NCI-H187 treated with DMSO at 0.1 percent for 48 hours (cell line): ENCODE measurements around the gene KATNAL1.
"Not testable (repeated sequence)": the region's sequence is repeated elsewhere in the genome, so short reads cannot be mapped to it uniquely, and the experiment has no call there.

Experiments
- DNase-seq: peaks from one replicate; lab custom pipeline; 2025; lab: John Stamatoyannopoulos, UW

KATNAL1 gene

DNA sequence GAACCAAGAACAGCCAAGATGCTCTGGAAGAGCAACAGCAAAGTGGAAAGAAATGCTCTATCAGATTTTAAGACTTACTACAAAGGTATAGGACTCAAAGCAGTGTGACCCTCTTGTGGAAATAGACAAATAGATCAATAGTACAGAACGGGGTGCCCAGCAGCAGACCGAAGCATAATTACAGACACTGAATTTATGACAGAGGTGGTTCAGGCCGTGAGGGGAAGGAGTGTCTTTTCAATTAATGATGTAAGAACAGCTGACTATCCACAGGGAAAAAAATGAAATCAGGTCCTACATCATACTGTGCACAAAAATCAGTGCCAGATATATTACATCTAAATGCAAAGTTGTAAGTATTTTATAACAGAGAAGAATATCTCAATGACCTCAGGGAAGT, 95.6 kb downstream of the KATNAL1 start:
- DNase-seq, result no peak

DNA sequence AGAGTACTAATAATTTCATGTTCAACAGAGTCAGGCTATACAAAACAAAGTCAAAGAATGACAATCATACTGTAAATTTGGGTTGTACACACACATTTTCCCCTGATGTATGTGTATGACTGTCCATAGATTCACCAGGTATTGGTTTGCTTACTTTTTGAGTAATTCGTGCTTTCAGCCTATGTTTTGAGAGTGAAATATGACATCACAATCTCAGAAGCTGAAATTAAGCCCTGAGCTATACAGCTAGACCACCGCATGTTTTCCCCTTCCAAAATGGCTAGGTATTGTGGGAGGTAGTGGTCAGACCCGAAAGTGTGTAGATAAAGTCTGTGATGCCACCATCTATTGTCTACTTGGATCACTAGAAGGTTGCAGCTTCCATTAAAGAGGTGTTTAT, 102.8 kb downstream of the KATNAL1 start:
- DNase-seq, result no peak

DNA sequence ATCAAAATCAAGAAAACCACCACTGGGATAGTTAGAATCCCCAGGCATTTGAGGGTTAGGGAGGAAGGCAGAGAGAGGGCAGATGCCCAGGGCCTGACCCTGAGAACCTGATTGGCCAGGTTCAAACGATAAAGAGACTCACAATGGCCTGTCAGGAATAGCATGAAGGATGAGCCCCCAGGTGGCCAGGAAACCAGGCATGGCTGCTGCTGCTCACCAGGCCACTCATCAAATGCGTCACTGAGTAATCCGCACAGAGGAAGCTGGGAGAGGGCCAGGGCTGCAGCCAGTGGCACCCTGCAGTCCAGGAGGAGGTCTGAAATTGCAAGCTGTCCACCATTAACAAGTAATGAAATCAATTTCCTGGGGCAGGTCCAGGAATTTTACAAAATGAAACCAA, 111.3 kb downstream of the KATNAL1 start:
- no peak for DNase-seq

- no peak for DNase-seq
Observed at GRCh38 chr13:30194906-30195305, 112.4 kb downstream of the KATNAL1 start.

GRCh38 chr13:30193279-30194234, 113.8 kb downstream of the KATNAL1 start:
- DNase-seq, result no peak

DNA sequence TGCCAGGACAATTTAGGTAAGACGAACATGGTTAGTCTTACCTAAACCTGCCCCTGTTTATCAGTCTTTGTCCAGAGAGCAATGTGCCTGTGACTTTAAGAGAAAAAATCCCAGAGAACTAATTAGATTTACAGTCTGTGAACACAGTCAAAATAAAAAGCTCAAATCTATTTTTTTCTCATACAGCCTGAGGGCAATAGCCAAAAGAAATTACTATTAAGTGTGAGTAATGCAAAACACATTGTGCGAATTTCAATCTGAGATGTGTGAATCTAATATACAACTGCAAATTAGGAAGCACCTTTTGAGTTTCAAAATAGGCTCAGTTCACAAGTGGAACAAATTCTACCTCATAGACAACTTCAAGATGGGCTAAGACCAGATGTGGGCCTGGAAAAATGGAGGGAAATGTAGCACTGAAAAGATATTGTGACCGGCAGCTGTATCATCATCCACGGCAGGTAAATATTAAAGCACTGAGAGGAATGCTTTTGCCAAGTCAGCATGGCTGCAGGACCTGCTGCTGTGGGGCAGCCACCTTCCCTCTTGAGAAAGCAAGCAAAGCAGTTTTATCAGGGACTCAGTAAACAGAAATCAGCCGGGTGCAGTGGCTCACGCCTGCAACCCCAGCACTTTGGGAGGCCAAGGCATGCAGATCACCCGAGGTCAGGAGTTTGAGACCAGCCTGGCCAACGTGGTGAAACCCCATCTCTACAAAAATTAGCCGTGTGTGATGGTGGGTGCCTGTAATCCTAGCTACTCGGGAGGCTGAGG, 114.8 kb downstream of the KATNAL1 start:
- no peak for DNase-seq

DNA sequence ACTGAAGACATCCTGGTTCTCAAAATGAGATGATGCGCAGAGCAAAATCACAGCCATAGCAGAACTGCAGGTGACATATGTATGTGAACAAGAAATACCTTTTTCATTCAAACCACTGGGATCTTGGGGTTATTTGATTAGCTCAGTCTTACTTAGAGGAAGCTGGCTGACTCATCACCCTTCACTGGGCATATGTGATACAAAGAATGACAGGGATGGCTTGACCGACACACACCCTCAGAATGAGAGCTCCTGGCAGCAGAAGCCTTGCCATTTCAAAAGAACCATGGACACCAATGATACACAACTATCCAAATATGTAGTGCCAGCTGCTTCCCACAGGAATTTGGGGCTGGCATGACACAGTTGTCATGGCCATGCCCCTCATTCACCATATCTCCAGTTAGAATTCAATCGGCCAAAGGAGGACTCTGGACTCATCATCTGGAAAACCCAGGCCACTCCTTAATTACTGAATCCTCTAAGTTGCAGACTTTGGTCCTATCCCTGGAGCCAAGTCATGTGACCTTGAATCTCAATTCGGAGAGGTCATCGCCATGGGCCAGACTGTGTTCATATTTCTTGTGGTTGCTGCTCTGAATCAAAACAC, 115.8 kb downstream of the KATNAL1 start:
- no peak for DNase-seq

- peak; percentile 40 for DNase-seq
Observed at GRCh38 chr13:30186634-30187415, 120.5 kb downstream of the KATNAL1 start.

- no peak for DNase-seq
Observed at GRCh38 chr13:30181888-30182651, 125.3 kb downstream of the KATNAL1 start.

- peak; percentile 64 for DNase-seq
Observed at GRCh38 chr13:30179597-30180276, 127.6 kb downstream of the KATNAL1 start.

GRCh38 chr13:30178976-30179375, 128.4 kb downstream of the KATNAL1 start:
- DNase-seq, result no peak

- no peak for DNase-seq
Observed at GRCh38 chr13:30175166-30175565, 132.2 kb downstream of the KATNAL1 start.

GRCh38 chr13:30174250-30174649, 133.1 kb downstream of the KATNAL1 start:
- not testable (repeated sequence) for DNase-seq

DNA sequence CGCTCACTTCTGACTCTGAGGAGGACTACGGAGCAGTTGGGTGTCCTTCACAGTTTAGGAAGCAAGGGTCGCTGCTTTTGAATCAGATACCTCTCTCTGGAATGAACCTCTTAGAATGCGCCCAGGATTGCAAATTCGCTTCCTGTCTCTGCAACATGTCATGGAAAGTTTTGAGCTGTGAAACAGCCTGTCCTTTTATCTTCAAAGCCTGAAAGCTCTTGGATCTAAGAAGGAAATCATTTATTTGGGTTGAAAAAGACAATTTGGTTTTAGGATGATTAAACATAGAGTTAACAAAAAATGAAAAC, 134.1 kb downstream of the KATNAL1 start:
- no peak for DNase-seq

DNA sequence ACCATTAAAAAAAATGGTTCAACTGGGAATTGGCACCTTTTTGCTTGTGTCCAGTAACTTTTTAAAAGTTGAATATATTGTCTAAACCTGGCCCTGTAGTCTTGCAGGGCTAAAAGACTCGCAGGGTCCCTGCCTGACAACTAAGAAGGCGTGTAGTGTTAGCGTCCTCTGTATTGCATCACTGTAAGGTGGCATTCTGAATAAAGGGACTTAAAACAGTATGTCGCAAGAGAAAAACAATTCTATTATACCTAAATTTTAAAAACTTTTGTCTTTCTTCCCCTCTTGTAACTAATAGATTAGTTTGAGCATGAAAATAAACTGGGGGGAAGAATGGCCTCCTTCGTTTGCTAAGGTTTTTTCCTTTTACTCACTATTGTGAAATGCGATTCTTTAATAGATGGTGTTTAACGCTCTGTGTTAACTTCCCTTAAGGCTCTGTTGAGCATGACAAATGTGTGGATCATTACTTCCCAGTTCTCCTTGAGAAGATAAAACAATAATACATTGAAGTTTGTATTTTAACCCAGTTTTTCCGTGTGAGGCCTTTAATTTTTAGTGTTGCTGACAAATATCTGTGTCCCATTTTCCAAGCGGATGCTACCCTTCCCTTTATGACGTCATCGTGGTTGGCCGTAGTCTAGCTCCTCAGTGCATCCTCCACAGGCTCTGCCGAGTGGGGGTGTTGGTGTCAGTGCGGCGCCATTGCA, 134.6 kb downstream of the KATNAL1 start:
- DNase-seq, result no peak

GRCh38 chr13:30170569-30170968, 136.8 kb downstream of the KATNAL1 start:
- no peak for DNase-seq

GRCh38 chr13:30169442-30169841, 137.9 kb downstream of the KATNAL1 start:
- DNase-seq, result no peak

GRCh38 chr13:30165796-30166195, 141.6 kb downstream of the KATNAL1 start:
- DNase-seq, result no peak

DNA sequence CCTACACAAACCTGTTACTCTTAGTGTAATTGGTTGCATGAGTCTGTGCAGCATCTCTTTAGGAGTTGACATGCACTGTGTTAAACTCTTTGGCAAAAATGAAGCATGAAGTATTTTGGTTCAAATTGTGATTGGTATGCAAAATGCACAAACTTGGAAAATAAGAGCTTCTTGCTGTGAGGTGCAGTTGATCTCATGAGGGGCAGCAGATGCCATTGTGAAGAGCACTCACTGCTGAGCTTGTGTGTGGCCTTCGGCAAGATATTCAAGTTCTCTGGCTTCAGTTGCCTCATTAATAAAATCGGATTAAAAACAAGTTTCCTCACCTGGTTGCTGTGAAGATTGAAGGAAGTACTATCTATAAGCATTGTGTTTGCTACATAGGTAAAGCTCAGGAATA, 142.3 kb downstream of the KATNAL1 start:
- no peak for DNase-seq

GRCh38 chr13:30164146-30164545, 143.2 kb downstream of the KATNAL1 start:
- no peak for DNase-seq
